Right ventricle myocardium inferior (tissue), 1 donor: ENCODE results near the gene FAR1. TPM values are rescaled to one million over a fixed set of nuclear protein-coding genes. Genes with fewer than 3 reads are reported as not detected.
"Not testable (repeated sequence)": the region's sequence is repeated elsewhere in the genome, so short reads cannot be mapped to it uniquely, and the experiment has no call there.

Experiments
- ATAC-seq: fragments of 200-7000 bp; cut with Tn5 transposase; one replicate; pipeline ENCODE4 v1.9.1; 2020; ENCODE audit warnings: mild to moderate bottlenecking, moderate library complexity
- DNase-seq: peaks from one replicate; pipeline ENCODE4 v3.0.0; 2021; ENCODE audit errors: missing footprints
- intact Hi-C: fragments of 100-400 bp; cut with DNase I; formaldehyde crosslinking; loops from one replicate; pipeline ENCODE4 v1.11.0; 2022
- long read RNA-seq: library from polyadenylated mRNA; unstranded; transcript quantifications from one replicate; pipeline ENCODE4 v2.0.0, GENCODE V29; 2021
- total RNA-seq: library from RNA; stranded (reverse); fragmentation: NEBNext Ultra II Directional; extraction: Animal tissue kit (Norgen Biotek cat#: 25700); gene quantifications from one replicate; pipeline ENCODE4 v1.2.1, GENCODE V29; 2021
- donor health status: DM: no; HTN: yes; CAD: no; lungs with severe emphysema.

FAR1 gene, protein sequence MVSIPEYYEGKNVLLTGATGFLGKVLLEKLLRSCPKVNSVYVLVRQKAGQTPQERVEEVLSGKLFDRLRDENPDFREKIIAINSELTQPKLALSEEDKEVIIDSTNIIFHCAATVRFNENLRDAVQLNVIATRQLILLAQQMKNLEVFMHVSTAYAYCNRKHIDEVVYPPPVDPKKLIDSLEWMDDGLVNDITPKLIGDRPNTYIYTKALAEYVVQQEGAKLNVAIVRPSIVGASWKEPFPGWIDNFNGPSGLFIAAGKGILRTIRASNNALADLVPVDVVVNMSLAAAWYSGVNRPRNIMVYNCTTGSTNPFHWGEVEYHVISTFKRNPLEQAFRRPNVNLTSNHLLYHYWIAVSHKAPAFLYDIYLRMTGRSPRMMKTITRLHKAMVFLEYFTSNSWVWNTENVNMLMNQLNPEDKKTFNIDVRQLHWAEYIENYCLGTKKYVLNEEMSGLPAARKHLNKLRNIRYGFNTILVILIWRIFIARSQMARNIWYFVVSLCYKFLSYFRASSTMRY
- total RNA-seq = 35.4 TPM
- long read RNA-seq, full-length matches to known transcripts = 7 of 7 reads
- long read RNA-seq, partial matches to known transcripts = 0 of 7 reads
- long read RNA-seq, other reads (novel, unspliced or antisense) = 0 of 7 reads

DNA sequence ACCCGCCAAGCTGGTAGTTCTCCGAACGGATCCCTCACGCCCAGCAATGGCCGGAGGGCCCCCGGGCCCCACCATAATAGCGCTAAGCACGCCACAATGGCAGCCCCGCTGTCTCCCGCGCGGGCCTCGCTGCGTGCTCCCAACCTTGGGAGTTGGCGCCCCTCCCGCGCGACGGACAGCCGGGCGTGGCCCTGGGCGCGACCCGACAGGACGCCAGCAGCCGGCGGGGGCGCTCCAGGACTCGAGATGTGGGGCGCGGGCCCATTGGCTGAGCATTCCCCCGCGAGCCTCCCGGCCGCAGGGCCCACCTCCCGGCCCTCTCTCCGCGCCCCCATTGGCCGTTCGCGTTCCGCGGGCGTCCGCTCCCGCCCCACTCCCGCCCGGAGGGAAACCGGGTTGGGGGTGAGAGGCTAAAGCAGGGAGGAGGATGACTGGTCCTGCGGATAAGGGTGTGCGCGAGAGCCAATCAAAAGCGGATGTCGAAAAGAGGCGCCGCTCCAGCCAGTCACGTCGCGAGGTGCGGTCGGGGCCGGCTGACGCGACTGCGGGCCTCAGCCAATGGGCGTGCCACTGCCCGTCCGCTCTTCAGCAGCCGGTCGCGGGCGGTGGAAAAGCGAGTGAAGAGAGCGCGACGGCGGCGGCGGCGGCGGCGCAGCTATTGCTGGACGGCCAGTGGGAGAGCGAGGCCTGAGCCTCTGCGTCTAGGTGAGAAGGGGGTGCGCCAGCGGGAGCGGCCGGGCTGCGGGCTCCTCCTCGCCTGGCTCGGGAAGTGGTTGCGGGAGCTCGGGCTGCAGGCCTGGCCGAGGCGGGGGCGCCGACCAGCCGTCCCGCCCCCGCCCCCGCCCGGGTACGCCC, at the start of gene FAR1:
Gene FAR1 (plus strand): TSS at position 567 of the 855 bp plus-strand sequence. CDS start 26,098 bp downstream, outside the sequence.
- intact Hi-C loops = no loop called here

DNA sequence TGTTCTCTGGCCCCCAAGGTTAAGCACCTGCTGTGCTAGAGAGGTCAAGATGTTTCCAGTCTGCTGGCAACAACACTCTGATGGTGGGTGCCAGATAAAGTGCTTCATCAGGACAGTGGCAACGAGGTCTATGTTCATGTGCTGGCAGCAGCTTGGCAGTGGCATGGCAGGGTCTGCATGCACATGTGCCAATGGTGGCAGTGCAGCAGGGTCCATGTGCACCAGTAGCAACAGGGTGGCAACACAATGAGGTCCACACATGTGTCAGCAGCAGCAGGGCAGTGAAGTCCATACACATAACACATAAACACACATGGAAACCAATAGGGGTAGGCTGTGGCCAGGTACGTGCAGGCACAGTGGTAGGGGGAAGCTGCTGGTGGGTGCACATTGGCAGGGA, 48.4 kb upstream of the FAR1 start:
- intact Hi-C loops = no loop called here
- DNase-seq (no peak), ATAC-seq (no peak)

More for the DNA sequence above, at the start of gene FAR1:
- ATAC-seq = peak; percentile 99
- DNase-seq = peak; percentile 99

DNA sequence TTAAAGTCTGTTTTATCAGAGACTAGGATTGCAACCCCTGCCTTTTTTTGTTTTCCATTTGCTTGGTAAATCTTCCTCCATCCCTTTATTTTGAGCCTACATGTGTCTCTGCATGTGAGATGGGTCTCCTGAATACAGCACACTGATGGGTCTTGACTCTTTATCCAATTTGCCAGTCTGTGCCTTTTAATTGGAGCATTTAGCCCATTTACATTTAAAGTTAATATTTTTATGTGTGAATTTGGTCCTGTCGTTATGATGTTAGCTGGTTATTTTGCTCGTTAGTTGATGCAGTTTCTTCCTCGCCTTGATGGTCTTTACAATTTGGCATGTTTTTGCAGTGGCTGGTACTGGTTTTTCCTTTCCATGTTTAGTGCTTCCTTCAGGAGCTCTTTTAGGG, 41.6 kb upstream of the FAR1 start:
- DNase-seq, ATAC-seq, intact Hi-C loops: not testable (repeated sequence)

DNA sequence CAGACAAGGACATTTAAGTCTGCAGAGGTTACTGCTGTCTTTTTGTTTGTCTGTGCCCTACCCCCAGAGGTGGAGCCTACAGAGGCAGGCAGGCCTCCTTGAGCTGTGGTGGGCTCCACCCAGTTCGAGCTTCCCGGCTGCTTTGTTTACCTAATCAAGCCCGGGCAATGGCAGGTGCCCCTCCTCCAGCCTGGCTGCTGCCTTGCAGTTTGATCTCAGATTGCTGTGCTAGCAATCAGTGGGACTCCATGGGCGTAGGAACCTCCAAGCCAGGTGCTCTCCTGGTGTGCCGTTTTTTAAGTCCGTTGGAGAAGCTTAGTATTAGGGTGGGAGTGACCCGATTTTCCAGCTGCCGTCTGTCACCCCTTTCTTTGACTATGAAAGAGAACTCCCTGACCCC, 39.8 kb upstream of the FAR1 start:
- DNase-seq, intact Hi-C loops, ATAC-seq: not testable (repeated sequence)

DNA sequence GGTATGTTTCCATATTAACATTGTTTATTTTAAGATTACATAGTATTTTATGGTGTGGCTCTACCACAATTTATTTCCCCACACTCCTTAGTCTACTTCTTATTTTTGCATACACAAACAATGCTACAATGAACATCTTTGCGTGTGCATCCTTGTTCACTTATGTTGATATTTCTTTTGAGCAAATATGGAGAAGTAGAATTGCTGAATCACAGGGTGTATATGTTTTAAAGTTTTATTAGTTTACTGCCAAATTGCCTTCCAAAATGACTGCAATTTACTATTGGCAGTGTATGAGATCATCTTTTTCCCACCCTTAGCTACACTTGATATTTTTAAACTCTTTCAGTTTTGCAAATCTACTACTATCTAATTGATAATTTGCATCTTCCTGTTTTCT, 38.7 kb upstream of the FAR1 start:
- DNase-seq (no peak), ATAC-seq (no peak)
- intact Hi-C loops = no loop called here

DNA sequence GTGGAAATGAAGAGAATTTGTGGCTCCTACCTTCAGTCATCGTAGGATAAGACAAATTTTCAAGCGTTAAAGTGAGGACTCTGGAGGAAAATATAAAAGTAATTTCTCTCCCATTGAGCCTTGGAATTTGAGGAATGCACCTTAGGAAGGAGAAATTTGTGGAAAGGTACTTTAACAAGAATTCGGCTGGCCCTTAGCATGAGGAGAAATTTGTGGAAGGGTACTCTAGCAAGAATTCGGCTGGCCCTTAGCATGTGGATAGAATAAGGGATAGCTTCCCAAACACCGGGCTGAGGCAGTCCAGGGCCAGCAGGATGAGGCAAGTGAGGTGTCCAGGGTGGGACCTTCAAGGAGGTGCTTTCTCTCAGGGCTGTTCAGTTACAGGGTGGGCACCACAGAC, 33.2 kb upstream of the FAR1 start:
- no peak for ATAC-seq
- intact Hi-C loops = no loop called here
- DNase-seq = no peak

DNA sequence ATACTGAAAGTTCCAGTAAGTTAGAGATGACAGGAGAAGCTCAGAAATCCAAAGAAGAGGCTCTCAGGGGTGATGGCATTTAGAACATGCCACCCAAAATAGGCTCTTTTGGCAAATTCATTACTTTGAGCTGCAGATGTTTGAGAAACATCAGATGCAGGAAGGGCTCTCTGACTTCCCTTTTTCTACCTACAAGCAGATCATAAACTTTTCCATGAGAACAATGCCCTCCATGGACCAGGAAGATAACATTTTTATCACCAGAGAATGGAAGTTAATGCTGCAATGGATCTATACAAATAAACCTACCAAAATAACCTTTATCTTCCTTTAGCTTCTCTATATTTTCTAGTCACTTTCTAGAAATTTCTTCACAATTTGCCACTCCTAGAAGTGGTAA, 32.7 kb upstream of the FAR1 start:
- no peak for DNase-seq
- intact Hi-C loops = no loop called here
- ATAC-seq = no peak

DNA sequence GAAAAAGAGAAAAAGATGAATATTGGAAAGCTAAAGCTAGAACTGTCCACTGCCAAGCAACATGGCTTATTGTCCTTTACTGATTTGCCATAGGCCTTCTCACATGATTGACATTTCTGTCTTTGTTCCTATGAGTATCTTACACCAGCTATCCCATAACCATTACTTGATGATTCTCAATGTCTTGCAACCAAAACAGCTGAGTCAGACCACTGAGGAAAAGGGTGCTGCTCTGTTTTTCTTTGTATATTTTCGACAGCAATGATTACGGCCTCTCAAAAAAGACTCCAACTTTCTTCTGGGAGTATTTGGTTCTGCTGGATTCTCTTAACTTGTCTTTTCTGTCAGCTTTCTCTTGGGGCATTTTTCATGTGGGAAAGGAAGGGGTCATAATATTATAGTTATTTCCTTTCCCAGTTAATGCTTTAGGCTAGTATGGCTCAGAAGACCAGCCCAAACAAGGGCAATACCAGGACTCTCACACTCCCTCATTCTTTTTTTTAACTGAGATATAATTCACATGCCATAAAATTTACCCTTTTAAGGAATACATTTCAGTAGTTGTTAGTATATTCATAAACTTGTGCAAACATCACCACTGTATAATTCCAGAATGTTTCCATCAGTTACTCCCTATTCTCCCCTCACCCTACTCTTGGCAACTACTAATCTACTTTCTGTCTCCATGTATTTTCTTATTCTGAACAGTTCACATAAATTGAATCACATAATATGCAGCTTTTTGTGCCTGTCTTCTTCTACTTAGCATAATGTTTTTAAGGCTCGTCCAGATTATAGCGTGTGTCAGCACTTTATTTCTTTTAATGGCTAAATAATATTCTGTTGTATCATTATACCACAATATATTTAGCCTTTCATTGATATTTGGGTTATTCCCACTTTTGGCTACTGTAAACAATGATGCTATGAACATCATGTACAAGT, 31.1 kb upstream of the FAR1 start:
- intact Hi-C loops = no loop called here
- no peak for DNase-seq
- no peak for ATAC-seq

DNA sequence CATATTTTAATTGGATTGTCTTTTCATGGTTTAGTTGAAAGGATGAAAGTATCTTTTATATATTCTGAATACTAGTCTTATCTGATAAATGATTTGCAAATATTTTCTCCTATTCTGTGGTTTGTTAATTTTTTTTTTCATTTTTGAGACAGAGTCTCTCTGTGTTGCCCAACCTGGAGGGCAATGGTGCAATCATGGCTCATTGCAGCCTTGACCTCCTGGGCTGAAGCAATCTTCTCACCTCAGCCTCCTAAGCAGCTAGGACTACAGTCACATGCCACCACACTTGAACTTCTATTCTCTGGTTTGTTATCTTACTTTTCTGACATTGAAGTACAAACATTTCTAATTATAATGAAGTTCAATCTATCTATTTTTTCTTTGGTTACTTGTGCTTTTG, 30.0 kb upstream of the FAR1 start:
- ATAC-seq (no peak), DNase-seq (no peak)
- intact Hi-C loops = no loop called here

DNA sequence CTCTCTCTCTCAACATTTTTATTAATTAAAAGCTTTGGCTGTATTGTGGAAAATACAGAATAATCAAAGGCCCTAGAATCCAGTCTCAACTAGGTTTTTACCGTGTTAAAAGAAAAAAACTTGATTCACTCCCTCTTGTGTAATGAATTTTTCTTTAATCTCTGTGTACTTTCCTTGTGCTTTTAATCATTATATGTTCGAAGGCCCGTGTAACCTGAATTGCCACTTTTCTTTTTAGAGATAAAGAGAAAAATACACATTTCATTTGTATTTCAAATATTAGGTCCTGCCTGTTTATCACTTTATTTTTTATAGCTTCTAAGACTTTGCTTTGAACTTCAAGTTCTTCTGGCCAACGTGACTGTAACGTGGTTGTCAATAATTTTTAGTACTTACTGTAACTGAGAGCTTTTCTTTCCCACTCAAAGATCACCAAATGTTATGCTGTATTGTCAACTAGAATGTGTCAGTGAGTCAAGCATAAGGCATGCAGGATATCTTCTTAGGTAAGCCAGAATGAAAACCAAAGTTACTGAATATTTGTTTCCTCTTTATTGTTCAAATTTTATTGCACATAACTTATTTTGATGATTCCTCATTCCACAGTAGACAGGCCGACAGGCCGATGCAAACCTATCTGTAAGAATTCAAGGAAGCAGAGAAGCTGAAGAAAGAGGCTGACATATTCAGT, 23.3 kb upstream of the FAR1 start:
- no peak for DNase-seq
- no peak for ATAC-seq
- intact Hi-C loops = no loop called here

DNA sequence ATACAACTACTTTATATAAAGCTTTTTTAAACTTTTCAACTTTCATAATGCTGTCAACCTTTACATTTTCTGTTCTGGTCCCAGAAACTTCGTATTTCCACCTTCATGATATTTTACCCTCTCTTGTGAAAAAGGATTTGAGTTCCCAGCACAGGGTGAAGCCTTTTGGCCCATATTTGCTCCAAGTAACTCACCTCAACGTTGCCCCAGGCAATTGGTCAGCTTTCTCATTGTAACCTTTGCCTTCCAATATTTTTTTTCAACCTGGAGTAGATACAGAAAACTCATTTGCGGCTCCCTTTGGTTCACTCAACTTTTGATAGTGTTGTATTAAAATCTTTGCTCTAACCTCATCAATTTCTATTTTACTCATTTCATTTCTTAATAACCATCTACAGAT, 21.1 kb upstream of the FAR1 start:
- DNase-seq = no peak
- intact Hi-C loops = no loop called here
- no peak for ATAC-seq

DNA sequence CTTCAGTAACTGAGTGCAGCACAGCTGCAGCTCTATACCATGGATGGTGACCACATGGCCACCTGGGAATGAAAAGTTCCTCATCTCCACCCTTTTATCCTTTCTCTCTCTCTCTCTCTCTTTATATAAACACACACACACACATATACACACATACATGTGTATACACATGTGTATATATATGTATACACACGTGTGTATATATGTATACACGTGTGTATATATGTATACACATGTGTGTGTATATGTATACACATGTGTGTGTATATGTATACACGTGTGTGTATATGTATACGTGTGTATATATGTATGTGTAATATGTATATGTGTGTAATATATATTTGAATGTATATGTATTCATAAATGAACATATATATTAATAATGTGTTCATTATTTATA, 18.8 kb upstream of the FAR1 start:
- DNase-seq (no peak), ATAC-seq (no peak)
- intact Hi-C loops = no loop called here

DNA sequence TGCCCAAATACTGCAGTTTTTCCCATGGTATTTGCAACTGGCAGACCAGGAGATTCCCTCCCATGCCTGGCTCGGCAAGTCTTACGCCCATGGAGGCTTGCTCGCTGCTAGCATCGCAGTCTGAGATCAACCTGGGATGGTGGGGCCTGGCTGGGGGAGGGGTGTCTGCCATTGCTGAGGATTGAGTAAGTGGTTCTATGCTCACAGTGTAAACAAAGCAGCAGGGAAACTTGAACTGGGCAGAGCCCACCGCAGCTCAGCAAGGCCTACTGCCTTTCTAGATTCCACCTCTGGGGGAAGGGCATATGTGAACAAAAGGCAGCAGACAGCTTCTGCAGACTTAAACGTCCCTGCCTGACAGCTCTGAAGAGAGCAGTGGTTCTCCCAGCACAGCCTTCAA, 17.0 kb upstream of the FAR1 start:
- ATAC-seq, DNase-seq, intact Hi-C loops: not testable (repeated sequence)

DNA sequence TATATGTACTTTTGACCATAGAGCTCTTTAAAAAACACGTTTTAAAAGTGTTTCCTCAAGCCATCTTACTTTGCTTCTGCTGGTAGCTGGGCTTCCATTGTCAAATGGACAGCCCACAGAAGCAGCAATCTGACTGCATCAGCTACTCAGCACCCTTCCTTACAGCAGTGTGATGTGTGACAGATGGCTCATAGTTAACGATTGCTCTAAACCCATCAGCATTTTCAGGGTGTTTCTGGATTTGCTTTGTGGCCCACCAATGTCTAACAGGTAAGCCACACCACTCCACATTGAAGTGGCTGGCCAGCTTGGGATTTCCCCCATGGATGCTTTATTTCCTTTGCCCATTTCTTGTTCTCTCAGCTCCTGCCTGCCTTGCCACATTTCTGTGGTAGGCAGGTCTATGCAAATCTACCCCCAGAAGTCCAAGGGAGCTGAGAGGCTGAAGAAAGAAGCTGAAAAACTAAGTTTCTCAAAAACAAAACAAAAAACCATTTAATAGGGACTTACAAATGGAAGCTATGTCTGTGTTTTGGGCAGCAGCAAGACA, 7.3 kb upstream of the FAR1 start:
- DNase-seq (no peak), ATAC-seq (no peak)
- intact Hi-C loops = no loop called here

DNA sequence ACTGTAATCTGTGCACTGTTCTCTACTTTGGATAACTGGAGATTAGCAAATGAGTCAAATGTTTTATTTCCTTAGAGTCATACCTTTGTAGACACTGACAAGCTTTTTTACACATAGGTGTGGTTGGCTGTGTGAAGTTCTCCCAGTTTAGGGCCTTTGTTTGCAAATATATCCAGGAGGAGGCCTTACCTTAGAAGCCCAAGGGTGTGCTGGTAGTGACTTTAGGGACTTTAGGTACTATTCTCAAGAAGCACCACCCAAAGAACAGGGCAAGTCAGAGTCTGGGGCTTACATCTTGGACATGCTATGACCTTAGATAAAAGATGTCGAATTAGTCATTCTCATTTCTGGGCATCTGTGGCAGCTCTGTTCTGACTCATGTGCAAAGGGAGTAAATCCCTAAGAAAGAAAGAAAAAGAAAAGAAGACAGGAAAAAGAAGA, 4.8 kb upstream of the FAR1 start:
- DNase-seq (no peak), ATAC-seq (no peak)
- intact Hi-C loops = no loop called here

DNA sequence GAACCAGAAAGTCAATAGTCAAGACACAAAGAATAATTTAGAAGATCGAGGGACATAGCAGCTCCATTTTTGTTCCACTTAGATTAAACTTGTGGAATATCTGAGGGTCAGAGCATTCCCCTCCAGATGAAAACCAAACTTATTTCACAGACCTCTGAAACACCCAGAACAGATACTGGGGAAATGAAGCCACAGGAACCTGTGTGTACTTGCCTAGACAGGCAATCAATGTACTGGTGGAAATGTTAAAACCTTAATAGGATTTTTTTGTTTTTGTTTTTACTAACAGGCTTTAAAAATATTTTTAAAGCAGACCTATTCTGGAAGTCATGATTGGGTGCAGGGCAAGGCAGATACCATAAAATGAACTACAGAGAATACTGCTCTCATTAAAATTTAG, 4.1 kb upstream of the FAR1 start:
- DNase-seq (no peak), ATAC-seq (no peak)
- intact Hi-C loops = no loop called here

DNA sequence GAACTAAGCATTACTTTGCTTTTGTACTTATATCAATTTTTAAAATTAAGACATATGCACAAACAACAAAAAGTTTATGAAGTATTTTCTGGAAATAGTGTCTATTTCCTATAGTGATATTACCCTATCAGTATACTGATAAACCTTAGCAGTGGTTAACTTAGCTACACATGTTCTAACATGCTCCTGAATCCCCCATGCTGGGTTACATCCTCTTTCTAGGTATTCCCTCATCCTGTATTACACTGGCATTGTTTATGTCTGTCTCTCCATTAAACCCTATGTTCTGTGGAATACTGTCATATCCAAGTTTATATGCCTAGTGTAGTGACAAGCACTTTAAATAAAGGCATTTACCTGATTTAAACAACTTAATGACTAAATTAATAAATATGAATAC, 1.8 kb upstream of the FAR1 start:
- intact Hi-C loops = no loop called here
- DNase-seq (no peak), ATAC-seq (no peak)

DNA sequence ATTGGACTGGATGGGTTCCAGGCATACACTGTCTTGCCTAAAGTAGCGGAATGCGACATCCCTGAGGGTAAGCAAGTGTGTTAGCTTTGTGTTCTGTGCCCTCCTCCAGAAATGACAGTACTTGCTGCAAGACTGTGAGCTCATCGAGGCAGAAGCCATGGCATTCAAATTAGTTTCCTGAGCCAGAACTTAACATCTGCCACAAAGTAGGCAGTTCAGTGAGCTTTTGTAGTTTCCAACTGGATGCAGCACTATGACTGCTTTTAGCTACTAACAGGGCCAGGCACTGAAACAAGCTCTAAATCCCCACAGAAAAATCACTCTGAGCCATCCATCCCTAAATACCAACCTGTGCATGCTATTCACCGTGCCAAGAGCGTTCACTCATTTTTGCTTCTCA, 1.2 kb upstream of the FAR1 start:
- intact Hi-C loops = no loop called here
- DNase-seq (no peak), ATAC-seq (no peak)
